NB4 (cell line): ENCODE measurements around the gene CAMK1G.

Source experiments
- CTCF ChIP-seq: IDR thresholded peaks from one replicate; pipeline ENCODE4 v1.5.1; 2012; ENCODE audit warnings: low read depth, low read length
- MAX ChIP-seq: IDR thresholded peaks from 2 replicates; pipeline ENCODE4 v1.6.1; 2011; ENCODE audit warnings: low read depth, low read length
- MYC ChIP-seq: IDR thresholded peaks from 2 replicates; pipeline ENCODE4 v1.6.1; 2011; ENCODE audit warnings: low read depth, low read length
- POLR2A ChIP-seq: IDR thresholded peaks from 2 replicates; pipeline ENCODE4 v1.6.1; 2011; ENCODE audit warnings: mild to moderate bottlenecking; ENCODE audit not compliant: insufficient read length; ENCODE audit errors: extremely low read depth

GRCh38 chr1:209652873-209653401 lies 69.4 kb downstream of the CAMK1G start:
- TF ChIP-seq CTCF (no peak), MYC (no peak), MAX (no peak), POLR2A (no peak)
